NOMO-1 treated with DMSO at 0.1 percent for 48 hours (cell line): Measurements from ENCODE around the gene GSK3A.
"Not testable (repeated sequence)": the region's sequence is repeated elsewhere in the genome, so short reads cannot be mapped to it uniquely, and the experiment has no call there.

Experiments
- DNase-seq: peaks from one replicate; lab custom pipeline; 2025; ENCODE audit not compliant: unreplicated experiment; lab: John Stamatoyannopoulos, UW

The GSK3A gene

DNA sequence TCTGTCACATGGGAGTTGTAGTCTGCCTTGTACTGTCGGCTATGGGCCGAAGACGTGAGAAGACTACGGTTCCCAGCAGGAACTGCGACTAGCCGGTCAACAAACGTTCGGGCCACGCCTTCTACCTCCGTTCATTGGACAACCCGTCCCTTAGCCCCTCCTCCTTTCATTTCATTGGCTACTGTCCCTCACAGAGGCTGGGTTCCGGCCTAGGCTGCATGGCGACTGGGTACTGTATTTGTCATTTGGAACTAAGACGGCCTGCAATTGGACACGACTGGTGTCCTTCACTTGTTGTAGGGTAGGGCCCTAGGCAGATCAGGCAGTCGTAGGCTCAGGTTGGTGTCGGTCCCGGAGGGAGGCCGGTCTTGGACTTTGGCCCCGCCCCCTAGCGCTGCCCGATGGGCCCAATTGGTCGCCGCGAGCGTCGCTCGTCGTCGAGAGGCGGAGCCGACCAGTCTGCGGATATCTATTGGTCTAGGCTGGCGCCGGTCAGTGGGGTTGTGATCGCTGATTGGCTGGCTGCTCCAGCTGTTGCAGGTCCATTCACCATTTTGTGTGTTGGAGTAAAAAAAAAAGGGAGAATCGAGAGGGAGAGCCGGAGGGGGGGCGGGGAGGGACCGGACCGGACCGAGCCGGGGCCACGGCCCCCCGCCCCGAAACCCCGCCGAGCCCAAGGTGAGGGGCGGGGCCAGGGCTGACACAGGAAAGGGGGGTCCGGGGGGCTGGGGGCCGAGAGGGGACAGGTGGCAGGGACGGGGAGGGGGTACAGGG is 26.5 kb upstream of the GSK3A start, which contains the start of gene CIC:
Gene CIC, plus strand, starts transcription at position 549 of the 774 bp plus-strand sequence. CDS start 2,532 bp downstream, outside the sequence.
- peak; percentile 100 for DNase-seq

DNA sequence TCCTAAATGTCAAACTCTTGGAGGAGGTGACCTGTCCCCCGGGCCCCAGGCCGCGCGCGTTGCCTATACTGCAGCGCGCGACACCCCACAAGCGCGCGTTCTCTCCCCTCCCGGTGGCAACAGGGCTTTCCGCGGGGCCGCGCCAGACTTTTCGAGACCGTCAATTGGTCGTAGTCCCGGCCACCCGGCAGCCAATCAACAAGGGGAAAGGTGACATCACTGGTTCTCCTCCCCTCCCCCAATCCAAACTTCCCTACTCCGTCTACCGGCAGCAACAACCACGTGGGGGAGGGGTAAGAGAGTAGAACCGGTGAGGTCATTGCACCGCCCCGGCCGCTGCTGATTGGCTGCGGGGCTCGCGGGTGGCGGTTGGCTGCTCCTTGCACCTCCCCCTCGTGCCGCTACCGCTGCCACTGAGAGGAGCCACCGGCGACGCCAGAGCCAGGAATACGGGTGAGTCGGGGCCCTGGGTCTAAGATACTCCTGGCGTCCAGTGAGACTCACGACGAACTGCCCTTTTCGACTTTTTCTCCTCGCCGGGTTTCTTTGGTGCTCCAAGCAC is 25.8 kb upstream of the GSK3A start:
- DNase-seq = peak; percentile 99

DNA sequence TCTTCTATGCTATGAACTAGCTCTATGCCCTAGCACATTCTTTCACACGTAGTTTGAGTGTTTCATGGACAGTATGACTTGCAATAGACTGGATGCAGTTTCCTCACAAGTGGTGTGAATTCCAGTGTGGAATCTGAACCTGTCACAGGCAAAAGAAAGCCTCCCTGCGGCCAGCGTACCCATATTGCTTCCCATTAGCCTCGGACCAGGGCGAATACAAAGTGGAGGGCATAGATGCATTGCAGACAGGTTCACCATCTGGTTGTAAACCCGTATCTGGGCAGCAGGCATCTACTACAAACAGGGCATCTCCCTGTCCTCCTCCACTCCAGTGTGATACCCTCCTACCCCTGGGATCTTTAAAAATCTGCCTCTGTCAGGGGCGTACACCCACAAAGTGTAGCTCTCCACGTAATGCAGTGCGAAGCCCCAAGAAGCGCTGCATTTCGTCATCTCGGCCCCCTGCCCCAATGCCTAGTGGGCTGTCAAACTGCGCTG is 25.3 kb upstream of the GSK3A start:
- DNase-seq = no peak

DNA sequence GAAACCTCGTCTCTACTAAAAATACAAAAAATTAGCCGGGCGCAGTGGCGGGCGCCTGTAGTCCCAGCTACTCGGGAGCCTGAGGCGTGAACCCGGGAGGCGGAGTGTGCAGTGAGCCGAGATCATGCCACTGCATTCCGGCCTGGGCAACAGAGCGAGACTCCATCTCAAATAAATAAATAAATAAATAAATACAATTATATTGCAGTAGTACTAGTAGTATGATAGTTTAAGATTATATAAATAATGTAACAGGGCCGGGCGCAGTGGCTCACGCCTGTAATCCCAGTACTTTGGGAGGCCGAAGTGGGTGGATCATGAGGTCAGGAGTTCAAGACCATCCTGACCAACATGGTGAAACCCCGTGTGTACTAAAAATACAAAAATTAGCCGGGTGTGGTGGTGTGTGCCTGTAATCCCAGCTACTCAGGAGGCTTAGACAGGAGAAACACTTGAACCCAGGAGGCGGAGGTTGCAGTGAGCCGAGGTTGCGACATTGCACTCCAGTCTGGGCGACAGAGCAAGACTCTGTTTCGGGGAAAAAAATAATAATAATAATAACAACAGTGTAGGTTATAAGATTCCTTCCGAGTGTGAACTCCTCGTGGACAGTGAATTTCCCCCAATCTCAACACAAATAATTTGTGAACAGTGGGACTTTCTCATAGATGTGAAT is 24.7 kb upstream of the GSK3A start:
- DNase-seq = not testable (repeated sequence)

DNA sequence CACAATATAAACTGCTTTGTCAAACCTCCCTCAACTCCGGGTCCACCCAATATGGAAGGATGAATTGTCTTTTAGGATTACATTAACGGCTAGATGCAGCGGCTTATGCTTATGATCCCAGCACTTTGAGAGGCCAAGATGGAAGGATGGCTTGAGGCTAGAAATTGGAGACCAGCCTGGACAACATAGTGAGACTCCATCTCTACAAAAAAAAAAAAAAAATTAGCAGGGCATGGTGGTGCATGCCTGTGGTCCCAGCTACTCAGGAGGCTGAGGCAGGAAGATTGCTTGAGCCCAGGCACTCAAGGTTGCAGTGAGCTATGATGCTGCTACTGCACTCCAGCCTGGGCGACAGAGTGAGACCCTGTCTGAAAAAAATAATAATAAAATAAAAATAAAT is 23.7 kb upstream of the GSK3A start:
- DNase-seq = not testable (repeated sequence)

DNA sequence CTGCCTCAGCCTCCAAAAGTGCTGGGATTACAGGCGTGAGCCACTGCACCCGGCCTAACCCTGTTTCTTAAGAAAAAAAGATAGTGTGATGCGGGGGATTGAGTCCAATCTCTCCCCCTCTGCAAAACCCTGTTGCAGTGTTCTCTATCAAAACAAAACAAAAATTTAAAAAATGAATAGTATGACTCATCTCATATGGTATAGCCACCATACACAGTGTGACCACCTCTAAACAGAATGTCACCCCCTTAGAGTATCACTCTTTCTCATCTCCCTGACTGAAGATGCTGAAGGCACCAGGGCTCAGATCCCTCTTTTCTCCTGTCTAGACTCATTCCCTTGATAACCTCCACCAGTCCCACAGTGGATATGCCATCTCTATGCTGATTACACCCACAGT is 19.4 kb upstream of the GSK3A start:
- DNase-seq = no peak

DNA sequence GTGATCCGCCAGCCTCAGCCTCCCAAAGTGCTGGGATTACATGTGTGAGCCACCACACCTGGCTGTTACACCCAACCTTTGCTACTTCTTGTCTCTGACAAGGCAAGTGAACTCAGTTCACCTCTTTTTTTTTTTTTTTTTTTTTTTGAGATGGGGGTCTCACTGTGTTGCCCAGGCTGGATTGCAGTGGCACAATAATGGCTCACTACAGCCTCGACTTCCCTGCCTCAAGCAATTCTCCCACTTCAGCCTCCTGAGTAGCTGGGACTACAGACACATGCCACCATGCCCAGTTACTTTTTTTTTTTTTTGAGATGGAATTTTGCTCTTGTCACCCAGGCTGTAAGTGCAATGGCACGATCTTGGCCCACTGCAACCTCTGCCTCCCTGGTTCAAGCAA is 15.4 kb upstream of the GSK3A start:
- not testable (repeated sequence) for DNase-seq

DNA sequence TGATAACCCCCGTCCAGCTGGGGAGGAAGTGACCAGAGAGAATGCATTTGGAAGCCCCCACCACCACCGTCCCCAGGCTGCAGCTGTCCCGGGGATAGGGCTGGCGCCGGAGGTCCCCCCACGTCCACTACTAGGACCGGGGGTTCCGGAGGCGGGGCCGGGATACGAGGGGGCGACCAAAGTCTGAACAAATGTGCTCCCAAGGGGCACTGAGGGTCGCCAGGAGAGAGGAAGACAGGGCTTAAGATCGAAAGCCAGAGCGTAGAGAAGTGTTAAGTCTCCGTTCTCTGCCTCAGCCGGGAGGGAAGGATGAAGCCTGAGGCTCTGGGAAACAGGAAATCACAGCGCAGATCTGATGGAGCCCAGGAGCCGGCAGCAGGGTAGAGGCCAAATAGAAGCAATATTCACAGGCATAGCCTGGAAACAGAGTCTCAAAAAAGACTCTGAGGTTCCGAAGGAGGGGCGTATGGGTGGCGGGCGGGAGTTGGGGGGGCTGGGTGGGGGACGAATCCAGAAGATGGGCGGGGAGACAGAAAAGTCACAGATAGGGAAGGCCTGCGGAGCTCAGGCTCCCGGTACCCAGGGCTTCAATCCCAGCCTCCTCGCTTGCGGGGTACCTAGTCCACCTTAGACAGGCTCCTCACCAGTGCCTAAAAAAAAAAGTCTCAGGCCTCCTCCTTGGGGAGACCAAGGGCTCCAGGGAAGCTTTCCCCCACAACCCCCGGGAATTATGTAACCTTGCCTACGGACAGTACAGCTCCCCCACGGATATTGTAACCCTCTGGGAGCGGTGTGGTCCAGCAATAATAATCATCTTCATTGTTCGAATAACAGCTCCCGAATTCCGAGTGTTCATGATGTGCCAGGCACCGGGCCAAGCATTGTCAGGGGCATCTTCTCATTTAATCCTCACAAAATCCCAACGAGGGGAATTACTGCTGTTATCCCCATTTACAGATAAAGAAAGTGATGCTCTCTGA is 13.7 kb upstream of the GSK3A start:
- peak; percentile 15 for DNase-seq

DNA sequence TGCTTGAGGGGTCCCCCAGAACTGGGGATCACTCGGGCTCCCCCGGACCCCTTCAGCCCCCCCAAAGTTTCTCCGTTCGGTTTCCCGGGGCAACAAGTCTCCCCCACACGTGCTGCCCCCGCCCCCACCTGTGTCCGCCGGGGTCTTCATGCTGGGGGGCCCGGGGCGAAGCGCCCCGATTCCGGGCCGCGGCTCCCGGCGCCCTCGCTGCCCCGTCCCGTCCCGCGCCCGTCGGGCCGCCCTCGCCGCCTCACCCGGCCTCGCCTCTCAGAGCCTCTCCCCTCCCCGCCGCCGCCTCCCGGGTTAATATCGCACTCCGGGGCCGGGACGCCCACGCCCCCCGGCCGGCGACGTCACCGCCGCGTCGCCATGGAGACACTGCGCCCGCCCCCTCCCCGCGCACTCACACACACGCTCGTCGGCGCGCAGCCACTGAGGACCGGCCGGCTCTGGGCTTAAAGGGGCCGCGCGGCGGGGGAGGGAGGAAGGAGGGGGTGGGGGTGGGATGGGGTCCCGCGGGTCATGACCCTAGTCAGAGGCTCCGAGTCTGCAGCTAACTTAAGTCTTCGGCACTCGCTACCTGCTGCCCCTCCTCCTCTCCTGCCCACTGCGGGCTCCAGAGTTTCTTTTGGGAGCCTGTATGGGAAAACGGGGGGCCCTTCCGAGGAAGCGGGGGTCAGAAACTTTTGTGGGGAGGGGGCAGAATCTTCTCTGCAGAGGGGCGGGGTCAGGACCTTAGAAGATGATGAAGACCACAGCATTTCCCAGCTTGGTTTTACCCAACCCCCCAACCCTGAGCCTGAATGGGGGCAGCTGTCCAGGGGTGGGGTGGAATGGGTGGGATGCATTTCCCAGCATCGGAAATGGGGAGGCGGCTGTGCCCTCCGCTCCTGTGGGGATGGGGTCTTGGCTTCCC is 12.7 kb upstream of the GSK3A start, which contains the start of gene ERF:
Gene ERF, minus strand, starts transcription at position 279 of the 916 bp plus-strand sequence. Its CDS starts 129 bp downstream, at position 150.
- DNase-seq = peak; percentile 78

DNA sequence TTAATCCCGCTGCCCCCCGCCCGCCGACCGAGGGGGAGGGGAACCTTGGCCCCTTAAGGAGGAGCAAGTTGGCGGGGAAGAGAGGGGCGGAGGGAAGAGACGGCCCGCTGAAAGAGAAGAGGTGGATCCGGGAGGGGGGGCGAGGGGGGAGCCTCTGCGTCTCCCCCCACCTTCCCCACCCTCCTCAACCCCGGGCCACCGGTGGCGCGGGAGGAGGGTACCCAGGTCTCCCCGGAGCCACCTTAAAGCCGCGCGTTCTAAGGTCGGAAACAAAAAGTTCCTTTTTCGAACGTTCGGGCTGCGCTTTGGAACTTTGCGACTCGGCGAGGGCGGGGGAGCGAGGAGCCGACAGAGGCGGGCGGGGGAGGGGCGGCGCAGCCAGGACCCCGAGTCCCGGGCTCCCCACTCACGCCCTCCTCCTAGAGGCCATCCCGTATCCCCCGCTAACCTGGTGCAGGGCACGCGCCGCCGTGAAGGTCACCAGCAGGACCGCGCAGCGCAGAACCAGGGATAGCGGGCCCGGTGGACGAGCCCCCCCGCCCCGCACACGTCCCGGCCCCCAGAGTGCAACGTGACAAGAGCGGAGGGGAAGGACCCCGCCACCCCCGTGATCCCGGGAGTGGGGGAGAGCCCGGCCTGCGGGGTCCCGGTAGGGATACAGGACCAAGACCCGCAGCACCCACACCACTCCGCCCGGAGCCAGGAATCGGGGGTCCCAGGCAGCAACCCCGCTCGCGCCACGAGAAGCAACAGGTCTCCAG is 11.9 kb upstream of the GSK3A start:
- peak; percentile 67 for DNase-seq

DNA sequence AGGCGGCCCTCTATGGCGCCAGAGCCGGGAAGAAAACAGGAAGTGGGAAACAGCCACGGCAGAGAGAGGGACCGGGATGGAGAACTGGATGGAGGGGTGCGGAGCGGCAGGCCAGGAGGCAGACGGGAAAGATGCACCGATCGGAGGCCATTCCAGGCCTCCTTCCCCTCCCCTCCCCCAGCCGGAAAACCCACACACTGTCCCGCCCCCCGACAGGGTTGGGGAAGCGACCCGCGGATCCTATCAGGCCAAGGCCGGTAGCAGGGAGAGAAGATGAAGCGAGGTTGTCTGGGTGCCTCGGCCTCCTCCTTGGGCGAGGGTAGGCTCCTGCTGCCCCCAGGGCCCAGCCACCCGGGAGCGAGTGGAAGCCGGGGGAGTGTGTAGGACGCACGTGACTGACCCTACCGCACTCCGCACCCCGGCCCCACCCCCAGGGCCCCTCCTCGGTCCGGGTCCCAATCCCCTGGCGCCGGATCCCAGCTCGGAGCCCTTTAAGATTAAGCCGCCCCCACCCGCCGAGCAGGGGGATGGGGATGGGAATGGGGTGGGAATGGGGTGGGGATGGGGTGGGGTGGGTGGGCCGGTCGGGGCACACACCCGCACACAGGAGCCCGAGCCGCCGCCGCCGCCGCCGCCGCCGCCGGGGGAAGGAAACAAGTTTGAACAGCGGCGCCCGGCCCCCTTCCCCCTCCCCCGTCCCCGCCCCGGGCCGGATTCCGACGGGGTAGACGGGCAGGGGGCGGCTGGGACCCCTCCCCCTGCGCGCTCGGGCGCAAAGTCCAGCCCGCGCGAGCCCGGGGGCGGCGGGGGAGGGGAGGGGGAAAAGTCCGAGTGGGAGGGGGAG is 11.1 kb upstream of the GSK3A start:
- DNase-seq = peak; percentile 54

DNA sequence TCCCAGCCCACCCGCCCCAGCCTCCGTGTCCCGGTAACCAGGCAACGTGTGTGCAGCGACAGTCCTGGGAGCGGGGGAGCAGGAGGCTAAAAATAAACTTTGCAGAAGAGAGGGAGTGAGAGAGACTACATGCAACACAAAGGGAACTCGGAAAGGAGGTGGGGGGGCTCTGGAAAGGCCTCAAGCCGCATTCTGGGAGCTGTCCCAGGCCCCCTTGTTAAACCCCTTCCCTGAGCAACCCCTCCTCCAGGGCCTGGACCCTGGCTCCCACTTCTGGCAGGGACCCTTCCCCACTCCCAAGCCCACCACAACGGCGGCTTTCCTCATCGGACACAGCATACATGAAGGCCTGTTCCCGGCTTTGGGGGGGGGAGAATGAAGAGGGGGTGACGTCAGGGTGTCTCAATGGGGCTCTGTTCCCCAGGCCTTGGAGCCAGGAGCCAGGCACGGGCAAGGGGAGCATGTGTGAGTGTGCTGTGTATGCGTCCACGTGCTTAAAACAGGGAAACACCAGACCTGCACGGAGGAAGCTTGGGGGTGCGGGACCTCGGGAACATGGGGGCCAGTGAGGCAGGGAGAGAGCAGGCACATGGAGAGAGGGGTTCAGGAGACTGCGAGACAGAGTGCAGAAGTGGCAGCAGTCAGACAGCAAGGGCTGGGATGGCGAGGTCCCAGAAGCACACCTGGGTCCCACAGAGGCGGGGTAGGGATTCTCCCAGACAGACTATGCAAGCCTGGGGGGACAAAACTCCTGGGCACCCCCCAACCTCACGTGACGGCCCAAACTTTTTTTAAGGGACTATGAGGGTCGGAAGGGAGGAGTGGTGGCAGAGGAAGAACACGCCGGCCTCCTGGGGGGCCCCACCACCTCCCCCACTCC is 10.2 kb upstream of the GSK3A start:
- DNase-seq = peak; percentile 14

DNA sequence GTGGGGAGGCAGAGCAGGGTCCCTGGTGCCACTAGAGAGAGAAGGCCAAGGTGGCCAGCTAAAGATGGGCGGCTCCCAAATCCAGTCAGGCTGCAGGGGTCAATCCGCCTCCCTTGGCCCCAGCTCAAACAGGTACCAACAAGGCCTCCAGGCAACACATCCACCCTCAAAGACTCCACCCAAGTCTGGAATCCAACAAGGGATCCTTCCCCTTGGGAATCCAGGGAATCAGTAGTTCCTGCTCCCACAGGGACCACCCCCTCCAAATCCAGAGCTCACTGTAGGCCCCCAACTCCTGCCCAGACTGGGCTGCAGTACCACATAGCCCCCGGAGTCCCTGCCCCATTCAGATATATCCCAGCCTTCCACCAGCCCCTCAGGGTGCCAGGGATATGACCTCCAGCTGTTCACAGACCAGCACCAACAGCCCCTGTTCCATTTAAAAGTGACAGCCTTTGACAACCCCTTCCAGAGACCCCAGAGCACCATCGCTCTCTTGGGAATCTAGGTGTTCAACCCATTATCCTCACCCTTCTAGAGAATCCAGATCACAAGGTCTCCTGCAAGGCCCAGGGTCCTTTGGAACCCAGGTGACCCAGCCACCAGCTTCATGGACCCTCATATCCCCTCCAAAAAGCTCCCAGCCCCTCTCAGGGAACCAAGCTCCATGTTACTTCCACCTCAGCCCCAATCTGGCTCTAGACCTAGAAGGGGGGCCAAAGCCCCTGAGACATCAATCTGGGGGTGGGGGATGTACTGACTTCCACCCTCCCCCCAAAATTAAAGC is 9.4 kb upstream of the GSK3A start:
- no peak for DNase-seq

DNA sequence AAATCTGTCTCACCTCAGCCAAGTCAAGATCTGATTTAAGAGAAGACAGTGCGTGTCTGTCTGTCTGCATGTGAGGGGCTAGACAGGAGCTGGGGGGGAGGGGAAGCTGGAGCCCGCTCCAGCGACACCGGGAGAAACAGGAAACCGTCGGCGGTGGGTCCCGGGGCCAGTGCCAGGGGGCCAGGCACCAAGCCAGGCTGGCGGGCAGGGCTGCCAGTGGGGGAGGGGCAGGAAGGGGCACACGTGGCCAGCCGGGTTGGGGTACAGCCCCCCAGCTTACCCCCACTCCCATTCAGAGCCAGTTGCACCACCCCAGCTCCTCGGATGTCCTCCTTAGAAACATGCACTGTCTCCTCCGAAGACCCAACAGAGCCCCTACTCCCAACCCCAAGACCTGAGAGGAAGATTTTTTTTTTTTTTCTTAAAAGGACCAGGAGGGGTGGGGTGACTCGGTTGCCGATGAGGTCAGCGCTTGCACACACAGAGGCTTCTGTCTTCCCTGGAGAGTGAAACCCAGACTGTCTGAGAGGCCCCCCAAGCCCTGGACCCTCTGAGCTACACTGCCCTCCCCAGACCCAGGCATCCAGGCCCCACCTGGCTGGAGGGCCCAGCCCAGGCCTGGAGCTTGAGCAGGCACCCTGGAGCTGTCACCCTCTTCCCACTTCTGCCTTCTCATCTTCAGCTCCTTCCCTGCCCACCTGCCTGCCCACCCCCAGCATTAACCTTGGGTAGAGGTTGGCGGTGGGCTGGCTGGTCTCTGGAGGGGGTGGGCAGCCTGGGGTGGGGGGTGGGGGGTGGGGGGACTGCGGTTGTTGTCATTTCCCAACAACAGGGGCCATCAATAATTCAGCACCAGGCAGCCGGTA is 8.5 kb upstream of the GSK3A start:
- DNase-seq = no peak

DNA sequence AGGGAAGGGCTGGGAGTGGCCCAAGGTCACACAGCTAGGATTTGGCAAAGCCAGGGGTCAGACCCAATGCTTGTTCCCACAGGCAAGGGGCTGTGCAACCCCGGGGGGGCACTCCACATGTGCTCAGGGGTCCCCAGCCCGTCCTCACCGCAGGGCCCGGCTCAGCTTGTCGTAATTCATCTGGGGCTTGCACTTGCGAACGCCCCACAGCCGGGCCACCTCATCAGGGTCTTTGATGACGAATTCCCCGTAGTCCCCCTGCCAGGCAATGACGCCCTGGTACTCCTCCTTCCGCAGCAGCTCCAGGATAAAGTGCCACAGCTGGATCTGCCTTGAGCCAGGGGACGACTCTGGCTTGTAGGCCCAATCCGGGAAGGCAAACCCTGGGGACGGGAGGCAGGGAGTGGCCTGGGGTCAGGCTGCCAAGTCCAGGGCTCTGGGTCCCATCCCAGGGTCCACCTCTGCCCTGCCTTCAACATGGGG is 7.8 kb upstream of the GSK3A start:
- DNase-seq = no peak
